Aorta (tissue), 5 donors: ENCODE results near the gene DR1. TPM values are rescaled to one million over a fixed set of nuclear protein-coding genes. Genes with fewer than 3 reads are reported as not detected.
"Not testable (repeated sequence)": the region's sequence is repeated elsewhere in the genome, so short reads cannot be mapped to it uniquely, and the experiment has no call there.

ENCODE experiments used
- ATAC-seq: fragments of 200-7000 bp; cut with Tn5 transposase; one replicate; pipeline ENCODE4 v1.9.1; 2022; ENCODE audit warnings: moderate library complexity; ENCODE audit not compliant: low FRiP score
- DNase-seq, 2 donors: peaks; one replicate each; pipeline ENCODE4 v3.0.0-alpha.2; 2020
- H3K27ac ChIP-seq, 2 donors: one replicate each; pipeline ENCODE4 v1.5.1; 2013; ENCODE audit warnings: low read length in 2 of 2, mild to moderate bottlenecking in 2 of 2, moderate library complexity in 2 of 2, control low read depth in 1 of 2, inconsistent platforms in 1 of 2, low read depth in 1 of 2
- H3K27me3 ChIP-seq, 2 donors: one replicate each; pipeline ENCODE4 v1.6.1; 2013; ENCODE audit warnings: control low read depth in 1 of 2, low read length in 1 of 2, mild to moderate bottlenecking in 1 of 2, moderate library complexity in 1 of 2; ENCODE audit not compliant: insufficient read depth in 2 of 2, control insufficient read depth in 1 of 2
- H3K36me3 ChIP-seq, 2 donors: one replicate each; pipeline ENCODE4 v1.6.1; 2013; ENCODE audit warnings: control low read depth in 1 of 2, low read length in 1 of 2, mild to moderate bottlenecking in 1 of 2; ENCODE audit not compliant: insufficient read depth in 2 of 2, control insufficient read depth in 1 of 2
- H3K4me1 ChIP-seq, 2 donors: one replicate each; pipeline ENCODE4 v1.6.1; 2013; ENCODE audit warnings: low read length in 2 of 2, control low read depth in 1 of 2, mild to moderate bottlenecking in 1 of 2, moderate library complexity in 1 of 2; ENCODE audit not compliant: insufficient read depth in 2 of 2, control insufficient read depth in 1 of 2
- H3K4me3 ChIP-seq, 2 donors: one replicate each; pipeline ENCODE4 v1.5.1; 2013; ENCODE audit warnings: low read length in 2 of 2, control low read depth in 1 of 2, mild to moderate bottlenecking in 1 of 2
- H3K9me3 ChIP-seq: one replicate; pipeline ENCODE4 v1.6.1; 2013; ENCODE audit warnings: mild to moderate bottlenecking, low read length; ENCODE audit not compliant: control insufficient read depth
- WGBS, 2 donors: extraction: QIAGEN DNeasy Blood & Tissue Kit; methylation state at CpG; one replicate each; pipeline ENCODE4 v1.1.7; 2013; 5-methylcytosine and 5-hydroxymethylcytosine counted together
- intact Hi-C, 2 donors: fragments of 100-400 bp; cut with DNase I; formaldehyde crosslinking; loops; one replicate each; pipeline versions ENCODE4 v1.14.2 to v1.15.0; 2022
- polyA plus RNA-seq, 2 donors: library from polyadenylated mRNA; stranded (reverse); fragments of 200-250 nt; gene quantifications; one replicate each; pipeline ENCODE4 v1.2.3, GENCODE V29; 2013
- total RNA-seq, 2 donors: library from RNA; stranded (reverse); fragmentation: NEBNext Ultra II Directional; extraction: Animal tissue kit (Norgen Biotek cat#: 25700); gene quantifications; one replicate each; pipeline ENCODE4 v1.2.1, GENCODE V29; 2021
- donor health status: healthy with polysubstance abuse.
- donor health status: Bipolar disorder and iron deficiency.
- donor health status: DM: no; HTN: no; CAD: no.
- donor health status: DM: no; HTN: no; CAD: no.
- donor health status: DM: yes; HTN: yes; CAD: no.

The DR1 gene
- total and polyA plus RNA-seq, 4 donors: 15.3 to 45.2 (median 33.1) TPM

GRCh38 chr1:93386268-93386667 is 40.6 kb downstream of the DR1 start:
- ATAC-seq, H3K9me3 ChIP-seq, H3K36me3 ChIP-seq, H3K4me3 ChIP-seq, DNase-seq, intact Hi-C loops, H3K27ac ChIP-seq, H3K27me3 ChIP-seq, H3K4me1 ChIP-seq: not testable (repeated sequence)
- WGBS, 2 donors: 94 to 97% methylated on average over 7 of the region's 7 CpGs

GRCh38 chr1:93394514-93394913 is 48.8 kb downstream of the DR1 start:
- no peak for ATAC-seq
- intact Hi-C loops: no loop called here
- no peaks in the 10 kb centered on the region for H3K27me3 ChIP-seq
- WGBS, 2 donors: 96 to 97% methylated on average over 2 of the region's 2 CpGs
- no peak overlapping the region for H3K4me3 ChIP-seq
- no peaks in the 10 kb centered on the region for H3K36me3 ChIP-seq
- no peaks in the 10 kb centered on the region for H3K4me1 ChIP-seq
- H3K9me3 ChIP-seq: no peaks in the 10 kb centered on the region
- H3K27ac ChIP-seq: no peak overlapping the region
- no peak for DNase-seq

- 93 to 94% methylated on average over 1 of the region's 1 CpG for WGBS, 2 donors
- ATAC-seq (no peak), DNase-seq (no peak)
- Histone ChIP-seq H3K27ac (no peak overlapping the region), H3K27me3 (no peaks in the 10 kb centered on the region), H3K4me1 (no peaks in the 10 kb centered on the region), H3K9me3 (no peaks in the 10 kb centered on the region), H3K36me3 (no peaks in the 10 kb centered on the region), H3K4me3 (no peak overlapping the region)
- intact Hi-C loops: no loop called here
Observed at GRCh38 chr1:93395195-93395594, 49.5 kb downstream of the DR1 start.

- Histone ChIP-seq H3K4me3 (no peak overlapping the region), H3K27me3 (no peaks in the 10 kb centered on the region), H3K27ac (no peak overlapping the region), H3K36me3 (no peaks in the 10 kb centered on the region), H3K4me1 (no peaks in the 10 kb centered on the region), H3K9me3 (no peaks in the 10 kb centered on the region)
- no peak for DNase-seq
- intact Hi-C loops: no loop called here
- no peak for ATAC-seq
Observed at GRCh38 chr1:93399781-93400180, 54.1 kb downstream of the DR1 start.

- DNase-seq: no peak
- ATAC-seq: no peak
- intact Hi-C loops: no loop called here
- WGBS, 2 donors: 92 to 95% methylated on average over 4 of the region's 4 CpGs
- H3K4me3 ChIP-seq: no peak overlapping the region
- H3K27me3 ChIP-seq: no peaks in the 10 kb centered on the region
- H3K4me1 ChIP-seq: no peaks in the 10 kb centered on the region
- no peaks in the 10 kb centered on the region for H3K9me3 ChIP-seq
- H3K27ac ChIP-seq: no peak overlapping the region
- no peaks in the 10 kb centered on the region for H3K36me3 ChIP-seq
Observed at GRCh38 chr1:93408203-93408602, 62.5 kb downstream of the DR1 start.

GRCh38 chr1:93411000-93411399 is 65.3 kb downstream of the DR1 start:
- DNase-seq (no peak), ATAC-seq (no peak)
- no peaks in the 10 kb centered on the region for H3K9me3 ChIP-seq
- WGBS, 2 donors: 71 to 78% methylated on average over 2 of the region's 2 CpGs
- intact Hi-C loops: no loop called here
- no peaks in the 10 kb centered on the region for H3K27me3 ChIP-seq
- no peak overlapping the region for H3K4me3 ChIP-seq
- no peaks in the 10 kb centered on the region for H3K36me3 ChIP-seq
- H3K27ac ChIP-seq: no peak overlapping the region
- H3K4me1 ChIP-seq: peaks cover 0 to 2% of the 10 kb centered on the region in 2 donors

- Histone ChIP-seq H3K4me1 (peaks cover 0 to 2% of the 10 kb centered on the region in 2 donors), H3K27ac (peak overlapping the region in 1 of 2 donors; percentile 12), H3K27me3 (no peaks in the 10 kb centered on the region), H3K4me3 (peak overlapping the region in 1 of 2 donors; percentile 59), H3K36me3 (no peaks in the 10 kb centered on the region), H3K9me3 (no peaks in the 10 kb centered on the region)
- ATAC-seq (no peak), DNase-seq (no peak)
- 2 to 3% methylated on average over 3 of the region's 3 CpGs for WGBS, 2 donors
- intact Hi-C loops: no loop called here
Observed at GRCh38 chr1:93414749-93415148, 69.0 kb downstream of the DR1 start.

GRCh38 chr1:93415296-93415695 is 69.6 kb downstream of the DR1 start:
- Histone ChIP-seq H3K27me3 (no peaks in the 10 kb centered on the region), H3K4me3 (no peak overlapping the region), H3K4me1 (peaks cover 0 to 2% of the 10 kb centered on the region in 2 donors), H3K9me3 (no peaks in the 10 kb centered on the region), H3K36me3 (no peaks in the 10 kb centered on the region), H3K27ac (no peak overlapping the region)
- ATAC-seq (no peak), DNase-seq (no peak)
- intact Hi-C loops: no loop called here
- 93% methylated on average over 3 of the region's 3 CpGs for WGBS, 2 donors

GRCh38 chr1:93416183-93416582 is 70.5 kb downstream of the DR1 start:
- ATAC-seq (no peak), DNase-seq (no peak)
- Histone ChIP-seq H3K27ac (no peak overlapping the region), H3K27me3 (no peaks in the 10 kb centered on the region), H3K4me1 (peaks cover 0 to 2% of the 10 kb centered on the region in 2 donors), H3K4me3 (no peak overlapping the region), H3K36me3 (no peaks in the 10 kb centered on the region), H3K9me3 (no peaks in the 10 kb centered on the region)
- intact Hi-C loops: no loop called here
- WGBS, 2 donors: 98% methylated on average over 2 of the region's 2 CpGs
